Liver (tissue), 9 donors: ENCODE measurements around the gene EIF4G3. TPM values are rescaled to one million over a fixed set of nuclear protein-coding genes. Genes with fewer than 3 reads are reported as not detected.

ENCODE experiments used
- DNase-seq: peaks from one replicate; pipeline ENCODE4 v3.0.0-alpha.2; 2017; ENCODE audit warnings: low spot score
- H3K27ac ChIP-seq, 2 donors: one replicate each; pipeline ENCODE4 v1.7.0; 2013; ENCODE audit warnings: inconsistent platforms in 2 of 2, low read length in 2 of 2, control low read depth in 1 of 2, low read depth in 1 of 2, mild to moderate bottlenecking in 1 of 2
- H3K27me3 ChIP-seq, 4 donors: one replicate each; pipeline versions ENCODE4 v1.6.1 to v1.7.0; 2013; ENCODE audit warnings: low read length in 3 of 4, inconsistent platforms in 1 of 4, mild to moderate bottlenecking in 1 of 4, moderate library complexity in 1 of 4; ENCODE audit not compliant: control insufficient read depth in 4 of 4, insufficient read depth in 4 of 4
- H3K36me3 ChIP-seq, 4 donors: one replicate each; pipeline versions ENCODE4 v1.6.1 to v1.7.0; 2013; ENCODE audit warnings: low read length in 3 of 4, mild to moderate bottlenecking in 3 of 4, low read depth in 1 of 4, moderate library complexity in 1 of 4; ENCODE audit not compliant: control insufficient read depth in 4 of 4, insufficient read depth in 3 of 4
- H3K4me1 ChIP-seq, 4 donors: one replicate each; pipeline versions ENCODE4 v1.6.1 to v1.7.0; 2013; ENCODE audit warnings: low read length in 3 of 4, mild to moderate bottlenecking in 3 of 4, moderate library complexity in 1 of 4; ENCODE audit not compliant: control insufficient read depth in 4 of 4, insufficient read depth in 4 of 4
- H3K4me3 ChIP-seq, 3 donors: one replicate each; pipeline versions ENCODE4 v1.6.1 to v1.7.0; 2013; ENCODE audit warnings: low read length in 3 of 3, control low read depth in 1 of 3, low read depth in 1 of 3, mild to moderate bottlenecking in 1 of 3
- H3K9ac ChIP-seq, 2 donors: one replicate each; pipeline ENCODE4 v1.7.0; 2013; ENCODE audit warnings: low read length in 2 of 2, mild to moderate bottlenecking in 2 of 2, moderate library complexity in 2 of 2, control low read depth in 1 of 2, low read depth in 1 of 2
- H3K9me3 ChIP-seq, 4 donors: one replicate each; pipeline versions ENCODE4 v1.6.1 to v1.7.0; 2013; ENCODE audit warnings: low read length in 3 of 4; ENCODE audit not compliant: control insufficient read depth in 4 of 4
- EGR1 ChIP-seq, 2 donors: IDR thresholded peaks; 2 replicates each; pipeline ENCODE4 v1.6.1; 2016 to 2018; ENCODE audit warnings: antibody characterized with exemption in 2 of 2, low read depth in 2 of 2
- FOXA2 ChIP-seq: IDR thresholded peaks from 2 replicates; pipeline ENCODE4 v1.6.1; 2016; ENCODE audit warnings: antibody characterized with exemption
- HNF4A ChIP-seq, 2 donors: conservative IDR thresholded peaks; 2 replicates each; pipeline ENCODE4 v1.6.1; 2016; ENCODE audit warnings: antibody characterized with exemption in 2 of 2, mild to moderate bottlenecking in 2 of 2
- HNF4G ChIP-seq: IDR thresholded peaks from 2 replicates; pipeline ENCODE4 v1.6.1; 2016; ENCODE audit warnings: antibody characterized with exemption
- MAX ChIP-seq: IDR thresholded peaks from 2 replicates; pipeline ENCODE4 v1.6.1; 2016; ENCODE audit warnings: antibody characterized with exemption
- NR2F2 ChIP-seq: IDR thresholded peaks from 2 replicates; pipeline ENCODE4 v1.6.1; 2016; ENCODE audit warnings: antibody characterized with exemption
- RAD21 ChIP-seq, 2 donors: IDR thresholded peaks; 2 replicates each; pipeline ENCODE4 v1.6.1; 2016; ENCODE audit warnings: antibody characterized with exemption in 2 of 2, mild to moderate bottlenecking in 2 of 2
- REST ChIP-seq: IDR thresholded peaks from 2 replicates; pipeline ENCODE4 v1.6.1; 2016; ENCODE audit warnings: antibody characterized with exemption, mild to moderate bottlenecking
- RXRA ChIP-seq, 2 donors: IDR thresholded peaks; 2 replicates each; pipeline ENCODE4 v1.6.1; 2017 to 2018; ENCODE audit warnings: antibody characterized with exemption in 2 of 2, mild to moderate bottlenecking in 1 of 2
- SP1 ChIP-seq: IDR thresholded peaks from 2 replicates; pipeline ENCODE4 v1.6.1; 2018; ENCODE audit warnings: antibody characterized with exemption, mild to moderate bottlenecking
- TAF1 ChIP-seq: conservative IDR thresholded peaks from 2 replicates; pipeline ENCODE4 v1.6.1; 2016; ENCODE audit warnings: antibody characterized with exemption, mild to moderate bottlenecking
- YY1 ChIP-seq: IDR thresholded peaks from 2 replicates; pipeline ENCODE4 v1.6.1; 2016; ENCODE audit warnings: antibody characterized with exemption, mild to moderate bottlenecking
- WGBS: extraction: QIAGEN DNeasy Blood & Tissue Kit; methylation state at CpG from one replicate; pipeline ENCODE4 v1.1.7; 2013; 5-methylcytosine and 5-hydroxymethylcytosine counted together
- polyA plus RNA-seq, 2 donors: library from polyadenylated mRNA; stranded (reverse) in 1 of 2; unstranded in 1 of 2; fragments of 200-250 nt in 1 of 2; fragments of >200 nt in 1 of 2; fragmentation: Nextera tagmentation in 1 of 2; extraction: Ambion mirVana in 1 of 2; gene quantifications; one replicate each; pipeline versions ENCODE4 v1.2.1 to v1.2.3, GENCODE V29; 2013 to 2015
- total RNA-seq, 2 donors: library from RNA; depleted of rRNA; stranded (reverse); fragments of >200 nt; gene quantifications; one replicate each; pipeline ENCODE4 v1.2.3, GENCODE V29; 2014
- TF ChIP-seq, protein P1 (sequence below): fragments of 150-350 bp; IDR thresholded peaks from 2 replicates; pipeline ENCODE4 v1.5.1; 2017; ENCODE audit warnings: improper control_type of control experiment, low read depth, low read length; ENCODE audit not compliant: missing input control
- TF ChIP-seq, protein P2 (sequence below): IDR thresholded peaks from 2 replicates; pipeline ENCODE4 v1.6.1; 2016; ENCODE audit warnings: antibody characterized with exemption
- donor health status: healthy.
- donor health status: healthy.
- donor health status: healthy.
- donor health status: healthy.
- donor health status: healthy.

Gene EIF4G3
- total and polyA plus RNA-seq, 4 donors = 7.6 to 22.8 (median 11.7) TPM

DNA sequence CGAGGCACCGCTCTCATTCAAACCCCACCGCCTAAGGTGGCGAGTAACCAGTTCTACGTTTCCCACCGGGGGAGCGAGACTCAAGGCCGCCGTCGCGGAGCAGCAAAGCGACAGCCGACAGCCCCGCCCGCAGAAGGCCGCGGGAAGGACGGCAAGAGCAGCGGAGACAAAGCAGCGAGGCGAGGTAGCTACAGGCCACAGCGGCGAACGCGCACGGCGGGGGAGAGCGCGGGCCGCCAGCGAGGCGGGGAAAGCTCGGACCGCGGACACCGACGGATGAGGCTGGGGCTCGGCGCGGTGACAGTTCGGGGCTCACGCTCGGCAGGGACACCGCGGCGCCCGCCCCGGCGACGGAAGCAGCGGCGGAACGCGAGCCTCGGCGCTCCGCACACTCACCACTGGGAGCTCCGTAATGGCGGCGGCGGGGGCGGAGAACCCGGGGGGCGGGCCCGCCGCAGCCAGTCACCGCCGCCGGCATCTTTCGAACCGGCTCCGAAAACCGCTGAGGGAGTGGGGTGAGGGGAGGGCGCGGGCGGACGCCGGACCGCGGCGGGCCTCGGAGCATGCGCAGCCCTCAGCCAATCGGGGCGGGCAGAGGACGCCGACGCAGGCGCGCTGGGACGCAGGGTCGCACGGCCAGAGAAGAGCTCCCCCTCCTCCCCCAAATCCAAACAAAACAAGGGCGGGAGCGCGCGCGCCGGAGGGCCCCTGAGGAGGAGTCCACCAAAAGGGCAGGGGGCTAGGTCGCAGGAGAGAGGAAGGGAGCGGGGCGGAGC, 390.3 kb downstream of the EIF4G3 start:
- no peaks in the 10 kb centered on the region for H3K36me3 ChIP-seq
- peaks cover 5 to 28% (median 17%) of the 10 kb centered on the region in 4 donors for H3K4me1 ChIP-seq
- H3K4me3 ChIP-seq = peak overlapping the region; percentile 71 to 92 (median 90)
- H3K9ac ChIP-seq = peak overlapping the region; percentile 73 to 91
- peak; percentile 95 for DNase-seq
- WGBS = under 1% methylated on average over 102 of the region's 102 CpGs
- no peaks in the 10 kb centered on the region for H3K9me3 ChIP-seq
- peak overlapping the region; percentile 85 to 98 for H3K27ac ChIP-seq
- TF ChIP-seq REST (peak; percentile 17), RXRA (IDR thresholded peaks at IDR 0.05) (no peak), MAX (no peak), FOXA2 (no peak), RAD21 (IDR thresholded peaks at IDR 0.05) (no peak), HNF4A (conservative IDR thresholded peaks at IDR 0.05) (no peak), YY1 (peak; percentile 92), EGR1 (IDR thresholded peaks at IDR 0.05; ENCODE audit: low read depth in 2 of 2) (peak; percentile 70 to 93), SP1 (peak; percentile 30)
- TF ChIP-seq, protein P1, sequence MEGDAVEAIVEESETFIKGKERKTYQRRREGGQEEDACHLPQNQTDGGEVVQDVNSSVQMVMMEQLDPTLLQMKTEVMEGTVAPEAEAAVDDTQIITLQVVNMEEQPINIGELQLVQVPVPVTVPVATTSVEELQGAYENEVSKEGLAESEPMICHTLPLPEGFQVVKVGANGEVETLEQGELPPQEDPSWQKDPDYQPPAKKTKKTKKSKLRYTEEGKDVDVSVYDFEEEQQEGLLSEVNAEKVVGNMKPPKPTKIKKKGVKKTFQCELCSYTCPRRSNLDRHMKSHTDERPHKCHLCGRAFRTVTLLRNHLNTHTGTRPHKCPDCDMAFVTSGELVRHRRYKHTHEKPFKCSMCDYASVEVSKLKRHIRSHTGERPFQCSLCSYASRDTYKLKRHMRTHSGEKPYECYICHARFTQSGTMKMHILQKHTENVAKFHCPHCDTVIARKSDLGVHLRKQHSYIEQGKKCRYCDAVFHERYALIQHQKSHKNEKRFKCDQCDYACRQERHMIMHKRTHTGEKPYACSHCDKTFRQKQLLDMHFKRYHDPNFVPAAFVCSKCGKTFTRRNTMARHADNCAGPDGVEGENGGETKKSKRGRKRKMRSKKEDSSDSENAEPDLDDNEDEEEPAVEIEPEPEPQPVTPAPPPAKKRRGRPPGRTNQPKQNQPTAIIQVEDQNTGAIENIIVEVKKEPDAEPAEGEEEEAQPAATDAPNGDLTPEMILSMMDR = no peak
- TF ChIP-seq, protein P2, sequence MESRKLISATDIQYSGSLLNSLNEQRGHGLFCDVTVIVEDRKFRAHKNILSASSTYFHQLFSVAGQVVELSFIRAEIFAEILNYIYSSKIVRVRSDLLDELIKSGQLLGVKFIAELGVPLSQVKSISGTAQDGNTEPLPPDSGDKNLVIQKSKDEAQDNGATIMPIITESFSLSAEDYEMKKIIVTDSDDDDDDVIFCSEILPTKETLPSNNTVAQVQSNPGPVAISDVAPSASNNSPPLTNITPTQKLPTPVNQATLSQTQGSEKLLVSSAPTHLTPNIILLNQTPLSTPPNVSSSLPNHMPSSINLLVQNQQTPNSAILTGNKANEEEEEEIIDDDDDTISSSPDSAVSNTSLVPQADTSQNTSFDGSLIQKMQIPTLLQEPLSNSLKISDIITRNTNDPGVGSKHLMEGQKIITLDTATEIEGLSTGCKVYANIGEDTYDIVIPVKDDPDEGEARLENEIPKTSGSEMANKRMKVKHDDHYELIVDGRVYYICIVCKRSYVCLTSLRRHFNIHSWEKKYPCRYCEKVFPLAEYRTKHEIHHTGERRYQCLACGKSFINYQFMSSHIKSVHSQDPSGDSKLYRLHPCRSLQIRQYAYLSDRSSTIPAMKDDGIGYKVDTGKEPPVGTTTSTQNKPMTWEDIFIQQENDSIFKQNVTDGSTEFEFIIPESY = no peak
- no peaks in the 10 kb centered on the region for H3K27me3 ChIP-seq

DNA sequence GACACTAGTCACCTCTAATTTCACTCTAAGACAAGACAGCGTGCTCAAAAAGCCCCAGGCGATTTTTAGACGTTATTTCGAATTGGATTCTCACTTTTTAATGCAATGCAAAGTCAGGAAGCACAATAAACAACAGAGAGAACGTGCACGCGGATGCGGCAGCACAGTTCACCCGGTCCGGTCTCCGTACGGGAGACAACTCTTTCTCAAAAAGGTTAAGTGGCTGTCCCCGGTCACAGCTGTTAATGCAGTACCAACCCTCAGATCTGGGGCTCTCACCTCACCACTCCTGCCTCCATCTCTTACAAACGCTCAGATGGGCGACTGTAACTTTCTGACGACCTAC, 390.8 kb downstream of the EIF4G3 start:
- peak overlapping the region; percentile 73 to 91 for H3K9ac ChIP-seq
- no peaks in the 10 kb centered on the region for H3K36me3 ChIP-seq
- WGBS = under 1% methylated on average over 16 of the region's 16 CpGs
- no peaks in the 10 kb centered on the region for H3K9me3 ChIP-seq
- TF ChIP-seq HNF4G = no peak
- TF ChIP-seq NR2F2 = no peak
- TF ChIP-seq EGR1 (IDR thresholded peaks at IDR 0.05; ENCODE audit: low read depth in 2 of 2) = no peak
- no peak for TF ChIP-seq TAF1
- no peak for TF ChIP-seq RAD21 (IDR thresholded peaks at IDR 0.05)
- TF ChIP-seq, protein P2 = no peak
- TF ChIP-seq RXRA (IDR thresholded peaks at IDR 0.05) = no peak
- no peak for DNase-seq
- no peaks in the 10 kb centered on the region for H3K27me3 ChIP-seq
- peaks cover 5 to 28% (median 17%) of the 10 kb centered on the region in 4 donors for H3K4me1 ChIP-seq
- peak overlapping the region; percentile 85 to 98 for H3K27ac ChIP-seq
- peak overlapping the region; percentile 71 to 92 (median 90) for H3K4me3 ChIP-seq
